ENCODE measurements around the gene NOL7. TPM values are rescaled to one million over a fixed set of nuclear protein-coding genes. Genes with fewer than 3 reads are reported as not detected.

The NOL7 gene
- total and polyA plus RNA-seq, 9 of the 15 experiments (the other 6 are each of a cell fraction or from before 2014, with no cell fraction given), result 19.4 to 235 (median 157) TPM

- TF ChIP-seq E2F3 (CRISPR knock-in tag; IDR thresholded peaks at IDR 0.05) (no peak), COPS2 (conservative IDR thresholded peaks at IDR 0.05) (no peak), CXXC5 (CRISPR knock-in tag; IDR thresholded peaks at IDR 0.05) (peak; percentile 48; the same call in 1 of the 2 replicates), KDM1A (IDR thresholded peaks at IDR 0.05) (peak; percentile 74 to 81), TARDBP (IDR thresholded peaks at IDR 0.05) (0 out of 2 replicates have a peak, but pooled peaks have one; percentile 15), NFXL1 (CRISPR knock-in tag; IDR thresholded peaks at IDR 0.05) (no peak), ZNF592 (IDR thresholded peaks at IDR 0.05) (no peak), MECOM (CRISPR knock-in tag; IDR thresholded peaks at IDR 0.05) (no peak), TRIM24 (IDR thresholded peaks at IDR 0.05) (peak; percentile 59 to 62; a peak in 2 of 4 replicates), HMGXB4 (CRISPR knock-in tag; IDR thresholded peaks at IDR 0.05) (no peak), RCOR1 (IDR thresholded peaks at IDR 0.05; ENCODE audit: borderline replicate concordance in 1 of 2, low read depth in 2 of 2, low read length in 2 of 2) (peak in 1 of 2 experiments; percentile 53; a peak in 2 of 4 replicates), THRB (CRISPR knock-in tag; conservative IDR thresholded peaks at IDR 0.05) (0 out of 2 replicates have a peak, but pooled peaks have one; percentile 32), ATF3 (IDR thresholded peaks at IDR 0.05) (no peak), ATF3 (CRISPR knock-in tag; conservative IDR thresholded peaks at IDR 0.05) (0 out of 2 replicates have a peak, but pooled peaks have one; percentile 26), HDAC2 (IDR thresholded peaks at IDR 0.05) (0 out of 2 replicates have a peak, but pooled peaks have one; percentile 36), ZBTB11 (CRISPR knock-in tag; IDR thresholded peaks at IDR 0.05) (peak in 1 of 3 experiments; percentile 58; a peak in 2 of 6 replicates)
Observed at GRCh38 chr6:13581700-13582229, 33.4 kb upstream of the NOL7 start (continued).
